Lower leg skin (tissue), 4 donors: ENCODE data around the gene MCM9. TPM values are rescaled to one million over a fixed set of nuclear protein-coding genes. Genes with fewer than 3 reads are reported as not detected.

Experiments
- DNase-seq, 2 donors: peaks; one replicate each; pipeline ENCODE4 v3.0.0-alpha.2; 2019; ENCODE audit warnings: low spot score in 2 of 2
- H3K4me3 ChIP-seq: fragments of 200-600 bp; sonication (generic); 2 replicates; pipeline ENCODE4 v1.5.1; 2017; ENCODE audit warnings: mild to moderate bottlenecking, low read depth; ENCODE audit not compliant: poor library complexity, severe bottlenecking
- POLR2A ChIP-seq, 2 donors: fragments of 450-650 bp; IDR thresholded peaks; one replicate each; pipeline ENCODE4 v1.6.1; 2016 to 2017; ENCODE audit warnings: antibody characterized with exemption in 2 of 2, mild to moderate bottlenecking in 1 of 2, moderate library complexity in 1 of 2
- WGBS, 2 donors: methylation state at CpG; one replicate each; pipeline ENCODE4 v1.1.5; 2018; 5-methylcytosine and 5-hydroxymethylcytosine counted together
- intact Hi-C: fragments of 100-400 bp; cut with DNase I; formaldehyde crosslinking; loops from one replicate; pipeline ENCODE4 v1.15.0; 2023; ENCODE audit warnings: low total_unique reads
- total RNA-seq, 4 donors: library from RNA; depleted of rRNA; stranded (reverse); fragments of >200 nt; gene quantifications; one replicate each; pipeline ENCODE4 v1.1.0, GENCODE V29; 2016
- TF ChIP-seq, protein P1 (sequence below), 3 donors: fragments of 450-650 bp; IDR thresholded peaks; one replicate each; pipeline ENCODE4 v1.5.1; 2016; ENCODE audit warnings: antibody characterized with exemption in 3 of 3, mild to moderate bottlenecking in 3 of 3, moderate library complexity in 2 of 3

MCM9 gene
- total RNA-seq, 4 donors from 2014 or later, result 21.3 to 29.6 (median 27.6) TPM

- no peak for DNase-seq
- TF ChIP-seq, protein P1, sequence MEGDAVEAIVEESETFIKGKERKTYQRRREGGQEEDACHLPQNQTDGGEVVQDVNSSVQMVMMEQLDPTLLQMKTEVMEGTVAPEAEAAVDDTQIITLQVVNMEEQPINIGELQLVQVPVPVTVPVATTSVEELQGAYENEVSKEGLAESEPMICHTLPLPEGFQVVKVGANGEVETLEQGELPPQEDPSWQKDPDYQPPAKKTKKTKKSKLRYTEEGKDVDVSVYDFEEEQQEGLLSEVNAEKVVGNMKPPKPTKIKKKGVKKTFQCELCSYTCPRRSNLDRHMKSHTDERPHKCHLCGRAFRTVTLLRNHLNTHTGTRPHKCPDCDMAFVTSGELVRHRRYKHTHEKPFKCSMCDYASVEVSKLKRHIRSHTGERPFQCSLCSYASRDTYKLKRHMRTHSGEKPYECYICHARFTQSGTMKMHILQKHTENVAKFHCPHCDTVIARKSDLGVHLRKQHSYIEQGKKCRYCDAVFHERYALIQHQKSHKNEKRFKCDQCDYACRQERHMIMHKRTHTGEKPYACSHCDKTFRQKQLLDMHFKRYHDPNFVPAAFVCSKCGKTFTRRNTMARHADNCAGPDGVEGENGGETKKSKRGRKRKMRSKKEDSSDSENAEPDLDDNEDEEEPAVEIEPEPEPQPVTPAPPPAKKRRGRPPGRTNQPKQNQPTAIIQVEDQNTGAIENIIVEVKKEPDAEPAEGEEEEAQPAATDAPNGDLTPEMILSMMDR (IDR thresholded peaks at IDR 0.05), result no peak
- TF ChIP-seq POLR2A (IDR thresholded peaks at IDR 0.05), result no peak
- H3K4me3 ChIP-seq, result no peak overlapping the region
- WGBS, 2 donors, result 49 to 79% methylated on average over 2 of the region's 2 CpGs
- intact Hi-C loops, result no loop called here
Observed at GRCh38 chr6:118940770-118941169, 5.8 kb upstream of the MCM9 start.

- DNase-seq, result no peak
- no peak for TF ChIP-seq POLR2A (IDR thresholded peaks at IDR 0.05)
- TF ChIP-seq, protein P1 (IDR thresholded peaks at IDR 0.05), result no peak
- no peak overlapping the region for H3K4me3 ChIP-seq
- intact Hi-C loops, result no loop called here
- 92 to 100% methylated on average over 1 of the region's 1 CpG for WGBS, 2 donors
Observed at GRCh38 chr6:118939683-118940082, 4.7 kb upstream of the MCM9 start.

GRCh38 chr6:118935978-118936703 lies 1.2 kb upstream of the MCM9 start:
- no peak overlapping the region for H3K4me3 ChIP-seq
- whole genome bisulfite sequencing, 2 donors, result 78 to 84% methylated on average over 3 of the region's 3 CpGs
- TF ChIP-seq, protein P1 (IDR thresholded peaks at IDR 0.05), result no peak
- no peak for TF ChIP-seq POLR2A (IDR thresholded peaks at IDR 0.05)
- intact Hi-C loops, result no loop called here
- no peak for DNase-seq

DNA sequence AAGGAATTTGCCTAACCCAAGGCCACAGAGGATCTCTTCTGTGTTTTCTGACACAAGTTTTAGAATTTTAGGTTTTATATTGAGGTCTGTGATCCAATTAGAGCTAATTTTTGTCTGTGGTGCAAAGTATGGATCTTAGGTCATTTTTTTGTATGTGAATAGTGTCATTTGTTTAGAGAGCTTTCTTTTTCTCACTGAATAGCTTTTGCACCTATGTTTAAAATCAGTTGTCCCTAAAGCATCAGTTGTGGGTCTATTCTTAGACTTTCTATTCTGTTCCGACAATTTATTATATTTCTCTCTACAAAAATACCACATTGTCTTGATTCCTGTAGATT lies 341 bp upstream of the MCM9 start:
- no peak for DNase-seq
- H3K4me3 ChIP-seq, result peak overlapping the region; percentile 93
- TF ChIP-seq POLR2A (IDR thresholded peaks at IDR 0.05), result no peak
- TF ChIP-seq, protein P1 (IDR thresholded peaks at IDR 0.05), result no peak
- intact Hi-C loops, result no loop called here
- WGBS, 2 donors, result 17 to 53% methylated on average over 1 of the region's 1 CpG

DNA sequence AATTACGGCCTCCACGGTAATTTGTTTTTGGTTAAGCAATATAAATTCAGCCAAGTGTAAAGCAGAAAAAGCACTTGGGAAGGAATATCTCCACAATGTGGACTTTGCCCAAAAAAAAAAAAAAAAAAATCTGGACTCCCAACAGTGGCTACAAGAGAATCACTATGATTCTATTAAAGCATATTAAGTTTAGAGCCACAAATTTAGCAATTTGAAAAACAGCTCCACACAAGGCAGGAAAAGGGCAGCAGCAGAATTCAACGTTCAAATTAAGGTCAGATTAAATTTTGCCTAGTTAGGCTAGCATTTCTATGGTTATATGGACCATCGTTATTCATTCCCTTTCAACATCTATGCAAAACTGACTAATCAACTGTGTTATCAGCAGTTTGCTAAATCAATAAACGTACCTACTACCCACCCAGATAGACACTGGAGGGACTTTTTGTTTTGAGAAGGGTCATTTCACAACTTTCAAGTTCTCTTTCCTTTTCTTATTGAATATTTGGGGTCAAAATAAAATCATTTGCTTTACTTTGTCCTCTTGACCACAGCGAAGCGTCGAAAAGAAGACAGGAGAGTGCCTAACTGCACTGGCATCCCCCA lies 1.0 kb downstream of the MCM9 start:
- no peak for DNase-seq
- peak overlapping the region; percentile 93 for H3K4me3 ChIP-seq
- intact Hi-C loops, result no loop called here
- TF ChIP-seq POLR2A (IDR thresholded peaks at IDR 0.05), result no peak
- TF ChIP-seq, protein P1 (IDR thresholded peaks at IDR 0.05), result no peak
- 26 to 30% methylated on average over 8 of the region's 8 CpGs for whole genome bisulfite sequencing, 2 donors
